ENCODE measurements around the gene SLC2A13.

The SLC2A13 gene

DNA sequence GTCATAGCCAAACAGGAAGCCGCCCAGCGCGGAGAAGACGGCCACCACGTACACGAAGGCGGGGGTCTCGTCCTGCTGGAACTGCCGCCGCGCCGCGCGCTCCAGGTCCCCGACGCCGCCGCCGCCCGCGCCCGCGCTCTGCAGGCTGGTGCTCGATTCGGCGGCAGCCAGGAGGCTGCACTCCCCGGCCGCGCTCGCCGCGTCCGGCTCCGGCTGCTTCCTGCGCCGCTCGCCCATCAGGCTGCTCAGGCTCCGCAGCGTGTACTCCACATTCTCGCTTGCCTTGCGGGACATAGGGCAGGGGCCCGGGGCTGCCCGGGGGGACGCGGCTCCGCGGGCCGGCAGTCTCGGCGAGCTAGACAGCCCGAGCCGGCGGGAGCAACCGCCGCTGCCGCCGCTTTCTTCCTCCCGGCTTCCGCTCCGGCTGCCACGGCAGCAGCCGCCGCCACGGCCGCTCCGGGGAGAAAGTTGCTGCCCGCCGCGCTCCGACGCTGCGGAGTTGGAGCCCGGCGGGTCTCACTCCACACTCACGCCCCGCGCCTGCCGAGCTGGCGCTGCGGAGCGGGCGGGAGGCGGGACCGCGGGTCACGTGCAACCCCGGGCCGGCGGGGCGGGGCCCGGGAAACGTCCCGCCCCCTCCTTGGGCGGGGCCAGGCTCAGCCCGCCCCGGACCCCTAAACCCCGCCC is at the start of gene SLC2A13:
Gene SLC2A13, minus strand, starts transcription at position 567 of the 687 bp plus-strand sequence. Its CDS starts 273 bp downstream, at position 294.
- peak; percentile 65 for DNase-seq (ENCODE audit: insufficient read length, low spot score)
- no peak for FAIRE-seq

DNA sequence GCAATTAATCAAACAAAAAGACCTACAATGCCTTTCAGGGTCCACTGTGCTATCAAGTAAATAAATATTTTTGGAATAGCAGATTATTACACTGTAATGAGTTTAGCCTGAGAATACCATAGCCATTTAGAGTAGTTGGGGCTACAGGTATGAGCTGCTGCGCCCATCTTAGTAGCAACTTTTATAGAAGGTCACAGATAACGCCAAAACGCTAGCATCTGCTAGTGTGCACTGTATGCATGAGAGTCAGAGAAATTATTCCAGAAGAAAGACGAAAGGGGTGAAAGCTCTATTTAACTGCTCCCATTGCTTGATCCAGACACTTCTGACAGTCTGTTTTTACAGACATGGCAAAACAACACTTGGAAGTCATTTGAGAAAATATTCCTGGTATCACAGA is 48.5 kb upstream of the SLC2A13 start:
- no peak for DNase-seq (ENCODE audit: insufficient read length, low spot score)
- FAIRE-seq: no peak

- FAIRE-seq: no peak
- DNase-seq (ENCODE audit: insufficient read length, low spot score): no peak
Measured at GRCh38 chr12:40153432-40153831, 47.6 kb upstream of the SLC2A13 start.

DNA sequence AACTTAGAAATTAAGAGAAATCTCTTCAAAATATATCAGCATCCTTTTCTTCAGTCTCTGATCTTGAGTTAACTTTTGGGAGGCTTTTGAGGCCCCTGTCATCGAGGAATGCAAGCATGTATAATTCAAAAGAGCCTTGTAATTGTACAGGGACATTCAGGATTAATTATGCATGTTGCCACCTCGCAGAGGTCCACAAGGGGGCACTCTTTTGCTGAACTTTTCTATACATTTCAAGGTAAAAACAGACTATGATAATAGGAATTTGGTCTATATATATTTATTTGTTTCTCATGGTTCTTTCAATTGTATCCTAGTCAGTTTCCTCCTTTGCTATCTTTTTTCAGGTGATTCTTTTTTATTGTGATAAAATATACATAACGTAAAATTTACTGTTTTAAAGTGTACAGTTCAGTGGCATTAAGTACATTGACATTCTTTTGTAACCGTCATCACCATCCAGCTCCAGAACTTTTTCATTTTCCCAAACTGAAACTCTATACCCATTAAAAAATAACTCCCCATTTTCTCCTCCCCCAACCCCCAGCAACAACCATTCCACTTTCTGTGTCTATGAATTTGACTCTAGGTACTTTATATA is 47.0 kb upstream of the SLC2A13 start:
- FAIRE-seq: peak; percentile 93

GRCh38 chr12:40149673-40150260 is 43.9 kb upstream of the SLC2A13 start:
- no peak for DNase-seq (ENCODE audit: insufficient read length, low spot score)
- FAIRE-seq: no peak

More for the DNA sequence above, 47.0 kb upstream of the SLC2A13 start:
- no peak for DNase-seq (ENCODE audit: insufficient read length, low spot score)

DNA sequence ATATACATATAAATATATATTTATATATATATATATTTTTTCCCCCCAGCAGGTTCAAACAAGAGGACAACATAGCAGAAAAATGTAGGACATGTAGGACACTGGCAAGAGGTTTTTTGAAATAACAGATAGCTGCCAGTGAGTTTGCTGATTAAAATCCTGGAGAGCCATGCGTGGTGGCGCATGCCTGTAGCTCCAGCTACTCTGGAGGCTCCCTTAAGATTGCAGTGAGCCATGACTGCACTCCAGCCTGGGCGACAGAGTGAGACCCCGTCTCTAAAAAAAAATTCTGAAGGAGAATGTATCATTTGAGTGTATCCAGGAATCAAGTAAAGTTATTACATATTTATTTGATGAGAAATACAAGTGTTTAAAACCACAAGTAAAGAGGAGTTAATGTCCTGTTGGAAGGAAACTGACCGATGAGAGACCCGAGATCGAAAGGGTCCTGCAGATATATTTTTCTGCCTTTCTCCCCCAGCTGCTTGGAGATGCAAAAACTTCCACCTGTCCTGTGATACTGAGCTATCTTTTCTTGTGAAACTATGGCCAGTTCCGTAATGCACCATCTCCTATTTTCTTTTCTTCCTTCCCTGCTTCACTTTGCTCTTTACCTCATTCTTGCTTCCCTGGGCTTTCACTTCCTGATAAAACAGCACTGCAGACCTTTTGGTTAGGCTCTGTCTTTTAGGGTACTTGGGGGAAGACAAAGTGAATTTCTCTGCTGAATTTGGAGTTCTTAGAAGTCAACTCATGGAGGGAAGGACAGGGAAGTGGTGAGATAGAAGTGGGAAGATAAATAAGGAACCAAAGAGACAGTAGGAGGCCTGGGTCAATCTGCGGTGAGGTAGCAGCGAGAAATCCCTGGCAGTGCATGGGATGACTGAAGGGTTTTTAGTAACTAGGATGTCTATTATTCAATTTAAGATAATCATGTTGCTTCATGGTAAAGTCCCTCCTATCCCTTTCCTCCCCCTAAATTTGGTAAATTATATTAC is 41.2 kb upstream of the SLC2A13 start:
- FAIRE-seq: peak; percentile 14

GRCh38 chr12:40145896-40146295 is 40.0 kb upstream of the SLC2A13 start:
- FAIRE-seq (no peak), DNase-seq (ENCODE audit: insufficient read length, low spot score) (no peak)

More for the DNA sequence above, 41.2 kb upstream of the SLC2A13 start:
- DNase-seq (ENCODE audit: insufficient read length, low spot score): no peak

DNA sequence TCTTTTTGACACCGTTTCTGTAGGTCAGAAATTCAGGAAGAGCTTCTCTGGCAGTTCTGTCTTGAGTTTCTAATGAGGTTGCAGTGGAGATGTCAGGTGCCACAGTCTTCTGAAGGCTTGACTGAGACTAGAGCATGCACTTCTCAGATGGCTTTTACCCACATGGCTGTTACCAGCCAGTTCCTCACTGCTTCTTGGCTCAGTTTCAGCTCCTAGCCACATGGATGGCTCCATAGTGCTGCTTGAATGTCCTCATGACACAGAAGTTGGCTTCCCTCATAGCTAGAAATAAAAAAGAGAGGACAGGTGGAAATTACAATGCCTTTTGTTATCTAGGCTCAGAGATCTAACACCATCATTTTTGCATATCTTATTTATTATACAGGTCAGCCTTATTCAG is 38.1 kb upstream of the SLC2A13 start:
- no peak for DNase-seq (ENCODE audit: insufficient read length, low spot score)
- FAIRE-seq: peak; percentile 23

DNA sequence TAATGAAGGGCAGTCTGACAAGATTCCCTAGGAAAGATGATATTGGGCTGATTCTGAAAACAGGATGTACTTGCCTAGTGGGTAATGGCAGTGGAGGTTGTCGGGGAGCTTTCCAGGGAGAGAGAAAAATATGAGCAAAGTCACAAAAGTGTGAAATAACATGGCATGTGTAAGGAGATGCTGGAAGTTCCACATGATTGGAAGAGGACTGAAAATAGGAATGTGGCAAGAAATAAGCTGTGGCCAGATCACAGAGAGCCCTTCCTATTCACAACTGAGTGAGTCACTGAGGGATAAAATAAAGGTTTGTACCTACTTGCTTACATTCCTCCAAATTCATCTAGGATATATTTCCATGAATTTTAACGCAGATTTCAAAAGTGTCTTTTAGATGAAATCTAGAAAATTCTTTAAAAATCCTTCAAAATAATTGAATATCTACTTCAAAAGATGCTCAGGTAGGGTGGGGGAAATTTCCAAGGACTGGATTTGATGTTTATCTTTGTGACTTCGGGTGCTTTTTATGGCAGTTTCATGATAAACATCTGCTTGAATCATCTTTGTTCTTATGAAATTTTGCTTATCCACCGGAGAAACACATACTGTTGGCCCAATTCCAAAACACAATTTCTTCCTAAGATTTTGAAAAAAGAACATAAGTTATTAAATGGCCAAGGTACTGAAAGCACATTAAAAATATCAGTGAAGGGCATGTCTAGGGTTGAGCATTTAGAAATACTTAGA is 36.3 kb upstream of the SLC2A13 start:
- FAIRE-seq: no peak
- DNase-seq (ENCODE audit: insufficient read length, low spot score): no peak

- DNase-seq (ENCODE audit: insufficient read length, low spot score) (no peak), FAIRE-seq (no peak)
Measured at GRCh38 chr12:40138526-40138925, 32.6 kb upstream of the SLC2A13 start.

DNA sequence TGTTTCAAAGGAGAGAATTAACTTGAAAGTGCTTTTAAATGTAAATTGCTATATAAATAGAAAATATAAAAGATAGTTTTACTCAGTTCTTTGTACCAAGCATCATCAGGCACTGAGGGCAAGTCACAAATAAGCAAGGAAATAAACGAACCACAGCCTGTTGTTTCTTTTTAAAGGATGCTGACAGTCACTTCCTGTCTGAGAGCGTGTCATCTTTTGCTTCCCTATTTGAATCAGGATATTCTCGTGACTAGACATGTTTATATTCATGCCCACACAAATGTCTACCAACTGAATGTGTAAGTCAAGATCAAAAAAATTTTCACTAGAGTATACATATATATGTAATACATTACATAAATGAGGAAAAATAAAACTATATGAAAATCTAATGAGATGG is 31.4 kb upstream of the SLC2A13 start:
- DNase-seq (ENCODE audit: insufficient read length, low spot score): no peak
- peak; percentile 66 for FAIRE-seq

DNA sequence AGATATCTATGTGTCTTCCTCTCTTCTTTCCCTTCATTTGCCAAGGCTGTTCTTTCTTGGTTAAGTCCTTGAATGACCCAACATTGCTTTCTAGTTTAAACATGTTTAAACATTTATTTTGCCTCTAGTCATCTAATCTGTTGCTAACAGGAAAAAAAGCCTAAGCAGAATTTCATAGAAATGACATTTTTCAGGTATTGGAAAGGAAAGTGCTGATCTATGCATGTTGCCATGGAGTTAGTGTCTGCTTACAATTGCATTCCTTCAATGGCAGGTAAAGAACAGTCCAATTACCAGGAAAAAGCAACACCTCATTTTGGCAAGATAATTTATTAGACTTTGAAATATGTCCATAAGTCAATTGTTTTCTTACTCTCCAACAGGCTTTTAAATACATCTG is 21.5 kb upstream of the SLC2A13 start:
- FAIRE-seq (no peak), DNase-seq (ENCODE audit: insufficient read length, low spot score) (no peak)

- no peak for DNase-seq (ENCODE audit: insufficient read length, low spot score)
- FAIRE-seq: no peak
Measured at GRCh38 chr12:40123496-40123895, 17.6 kb upstream of the SLC2A13 start.

DNA sequence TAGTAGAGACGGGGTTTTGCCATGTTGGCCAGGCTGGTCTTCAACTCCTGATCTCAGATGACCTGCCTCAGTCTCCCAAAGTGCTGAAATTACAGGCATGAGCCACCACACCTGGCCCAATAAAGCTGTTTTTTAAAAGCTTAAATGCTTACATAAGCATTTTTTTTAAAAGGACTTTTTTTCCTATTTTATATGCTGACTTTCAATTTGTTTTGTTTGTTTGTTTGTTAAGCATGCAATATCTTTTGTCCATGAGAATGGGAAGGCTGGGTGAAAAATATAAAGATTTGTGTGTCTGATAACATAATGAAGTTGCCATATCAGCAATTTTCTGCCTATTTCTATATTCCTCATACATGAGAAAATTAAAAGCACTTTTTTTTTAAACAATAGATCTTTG is 17.0 kb upstream of the SLC2A13 start:
- no peak for DNase-seq (ENCODE audit: insufficient read length, low spot score)
- no peak for FAIRE-seq

DNA sequence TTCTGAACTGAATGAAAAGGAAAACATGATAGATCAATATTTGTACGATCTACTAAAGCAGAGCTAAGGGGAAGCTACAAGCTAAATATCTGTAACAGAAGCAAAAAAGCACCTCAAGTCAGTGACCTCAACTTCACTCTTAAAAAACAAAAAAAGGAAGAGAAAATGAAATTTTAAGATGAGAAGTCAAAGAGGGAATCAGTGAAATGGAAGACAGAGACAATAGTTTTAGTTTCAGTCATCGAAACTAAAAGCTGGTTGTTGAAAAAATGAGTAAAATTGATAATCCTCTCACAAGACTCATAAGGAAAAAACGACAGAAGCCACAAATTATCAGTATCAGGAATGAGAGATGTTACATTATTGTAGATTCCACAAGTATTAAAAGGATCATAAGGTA is 11.9 kb upstream of the SLC2A13 start:
- FAIRE-seq (peak; percentile 90), DNase-seq (ENCODE audit: insufficient read length, low spot score) (no peak)

GRCh38 chr12:40110586-40110985 is 4.7 kb upstream of the SLC2A13 start:
- DNase-seq (ENCODE audit: insufficient read length, low spot score) (no peak), FAIRE-seq (no peak)

GRCh38 chr12:40107803-40108620 is 2.1 kb upstream of the SLC2A13 start:
- DNase-seq (ENCODE audit: insufficient read length, low spot score) (no peak), FAIRE-seq (no peak)

- FAIRE-seq: peak; percentile 89
- peak; percentile 48 for DNase-seq (ENCODE audit: insufficient read length, low spot score)
Measured at GRCh38 chr12:40107098-40107802, 1.4 kb upstream of the SLC2A13 start.

DNA sequence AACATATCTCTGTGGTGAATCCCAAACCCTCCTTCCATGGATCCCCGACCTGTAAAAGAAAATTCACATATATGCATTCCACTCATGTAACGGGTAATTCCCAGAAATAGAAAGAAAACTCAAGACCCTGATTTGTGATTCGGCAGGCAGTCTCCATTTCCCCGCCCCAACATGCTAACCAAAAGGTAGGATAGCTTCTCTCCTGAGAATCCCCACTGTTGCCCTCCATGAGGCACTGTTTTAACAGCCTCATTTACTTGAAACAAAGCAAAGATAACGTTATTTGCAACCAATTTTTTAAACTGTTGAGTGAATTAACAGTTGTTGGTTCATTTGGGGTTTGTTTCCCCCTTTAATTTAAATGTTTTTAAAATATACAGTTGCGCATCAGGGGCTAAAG is 774 bp upstream of the SLC2A13 start:
- DNase-seq (ENCODE audit: insufficient read length, low spot score): no peak
- FAIRE-seq: no peak

Data from GM19239 (cell line).